HG02678 (cell line): ENCODE measurements around the gene VWA8.
"Not testable (repeated sequence)": the region's sequence is repeated elsewhere in the genome, so short reads cannot be mapped to it uniquely, and the experiment has no call there.

ENCODE experiments used
- ATAC-seq: cut with Tn5 transposase; IDR thresholded peaks from one replicate; pipeline ENCODE4 v1.9.1; 2021; ENCODE audit warnings: mild to moderate bottlenecking, moderate library complexity; ENCODE audit not compliant: unreplicated experiment

Gene VWA8

GRCh38 chr13:41859565-41859964 is 101.3 kb downstream of the VWA8 start:
- ATAC-seq: no peak

GRCh38 chr13:41858780-41859179 is 102.1 kb downstream of the VWA8 start:
- ATAC-seq: no peak

GRCh38 chr13:41854758-41855157 is 106.2 kb downstream of the VWA8 start:
- no peak for ATAC-seq

- no peak for ATAC-seq
These were observed 109.6 kb downstream of the VWA8 start for GRCh38 chr13:41851351-41851750.

- no peak for ATAC-seq
These were observed 112.3 kb downstream of the VWA8 start for GRCh38 chr13:41848435-41849255.

- no peak for ATAC-seq
These were observed 113.7 kb downstream of the VWA8 start for GRCh38 chr13:41847216-41847615.

GRCh38 chr13:41842036-41842620 is 118.8 kb downstream of the VWA8 start:
- ATAC-seq: no peak

- ATAC-seq: no peak
These were observed 123.3 kb downstream of the VWA8 start for GRCh38 chr13:41837629-41838028.

- no peak for ATAC-seq
These were observed 125.0 kb downstream of the VWA8 start for GRCh38 chr13:41835871-41836270.

GRCh38 chr13:41834697-41835096 is 126.2 kb downstream of the VWA8 start:
- not testable (repeated sequence) for ATAC-seq

GRCh38 chr13:41833831-41834230 is 127.1 kb downstream of the VWA8 start:
- no peak for ATAC-seq

- ATAC-seq: no peak
These were observed 127.7 kb downstream of the VWA8 start for GRCh38 chr13:41833201-41833600.

GRCh38 chr13:41827507-41828213 is 133.2 kb downstream of the VWA8 start:
- no peak for ATAC-seq

GRCh38 chr13:41825691-41826090 is 135.2 kb downstream of the VWA8 start:
- no peak for ATAC-seq

GRCh38 chr13:41823476-41823875 is 137.4 kb downstream of the VWA8 start:
- ATAC-seq: no peak

- no peak for ATAC-seq
These were observed 138.3 kb downstream of the VWA8 start for GRCh38 chr13:41822560-41822959.

- no peak for ATAC-seq
These were observed 139.7 kb downstream of the VWA8 start for GRCh38 chr13:41821238-41821594.

GRCh38 chr13:41820581-41821237 is 140.2 kb downstream of the VWA8 start:
- no peak for ATAC-seq

- no peak for ATAC-seq
These were observed 144.9 kb downstream of the VWA8 start for GRCh38 chr13:41816057-41816456.

- ATAC-seq: no peak
These were observed 147.5 kb downstream of the VWA8 start for GRCh38 chr13:41813426-41813825.

GRCh38 chr13:41812851-41813250 is 148.1 kb downstream of the VWA8 start:
- peak; percentile 75 for ATAC-seq
